HEK293 (cell line): ENCODE data around the gene HLA-DQB2.

Source experiments
- CTCF ChIP-seq: fragments of 450-650 bp; formaldehyde crosslinking; IDR thresholded peaks from 2 replicates; pipeline ENCODE4 v1.5.1; 2016; ENCODE audit warnings: missing biosample characterization, missing genetic modification characterization
- MYNN ChIP-seq: fragments of 450-650 bp; formaldehyde crosslinking; IDR thresholded peaks from 2 replicates; pipeline ENCODE4 v1.5.1; 2016; ENCODE audit warnings: missing biosample characterization, missing genetic modification characterization, borderline replicate concordance
- ZNF221 ChIP-seq: fragments of 450-650 bp; formaldehyde crosslinking; IDR thresholded peaks from 2 replicates; pipeline ENCODE4 v1.5.1; 2017; ENCODE audit warnings: missing biosample characterization, missing genetic modification characterization, borderline replicate concordance
- ZNF292 ChIP-seq: fragments of 450-650 bp; formaldehyde crosslinking; IDR thresholded peaks from 2 replicates; pipeline ENCODE4 v1.5.1; 2016; ENCODE audit warnings: low read depth, missing biosample characterization, missing genetic modification characterization, borderline replicate concordance
- ZNF335 ChIP-seq: fragments of 450-650 bp; formaldehyde crosslinking; conservative IDR thresholded peaks from 2 replicates; pipeline ENCODE4 v1.5.1; 2016; ENCODE audit warnings: missing biosample characterization, missing genetic modification characterization

GRCh38 chr6:32716396-32716795 is 46.9 kb downstream of the HLA-DQB2 start:
- TF ChIP-seq CTCF (tag by site-specific recombination) (no peak), MYNN (tag by site-specific recombination) (no peak), ZNF335 (no peak), ZNF221 (no peak), ZNF292 (tag by site-specific recombination) (no peak)
